Activated naive CD4-positive, alpha-beta T cell treated with anti-CD3 and anti-CD28 coated beads, Interleukin-2, amount 10 ng/mL, durations not matched to agents 7 days and 5 days (primary cell): ENCODE data around the gene PTPRT.

ENCODE experiments used
- CTCF ChIA-PET: fragments of 350-600 bp; sonication (Branson Sonifier 250); formaldehyde crosslinking; loops from one replicate; lab custom pipeline; 2021; ENCODE audit warnings: antibody characterized with exemption; lab: Charles Lee
- DNase-seq: peaks from one replicate; pipeline ENCODE4 v3.0.0-alpha.2; 2020
- H3K27ac Mint-ChIP-seq: one replicate; pipeline ENCODE4 v1.8.0; 2021; ENCODE audit warnings: mild to moderate bottlenecking, moderate library complexity, mixed read lengths
- H3K27me3 Mint-ChIP-seq: one replicate; pipeline ENCODE4 v1.8.0; 2021; ENCODE audit warnings: mild to moderate bottlenecking, mixed read lengths
- H3K36me3 Mint-ChIP-seq: one replicate; pipeline ENCODE4 v1.8.0; 2021; ENCODE audit warnings: mixed read lengths
- H3K4me1 Mint-ChIP-seq: one replicate; pipeline ENCODE4 v1.8.0; 2021; ENCODE audit warnings: mixed read lengths
- H3K4me3 Mint-ChIP-seq: one replicate; pipeline ENCODE4 v1.8.0; 2021; ENCODE audit warnings: mild to moderate bottlenecking, moderate library complexity, mixed read lengths
- H3K9me3 Mint-ChIP-seq: one replicate; pipeline ENCODE4 v1.8.0; 2021; ENCODE audit warnings: mixed read lengths

PTPRT gene

DNA sequence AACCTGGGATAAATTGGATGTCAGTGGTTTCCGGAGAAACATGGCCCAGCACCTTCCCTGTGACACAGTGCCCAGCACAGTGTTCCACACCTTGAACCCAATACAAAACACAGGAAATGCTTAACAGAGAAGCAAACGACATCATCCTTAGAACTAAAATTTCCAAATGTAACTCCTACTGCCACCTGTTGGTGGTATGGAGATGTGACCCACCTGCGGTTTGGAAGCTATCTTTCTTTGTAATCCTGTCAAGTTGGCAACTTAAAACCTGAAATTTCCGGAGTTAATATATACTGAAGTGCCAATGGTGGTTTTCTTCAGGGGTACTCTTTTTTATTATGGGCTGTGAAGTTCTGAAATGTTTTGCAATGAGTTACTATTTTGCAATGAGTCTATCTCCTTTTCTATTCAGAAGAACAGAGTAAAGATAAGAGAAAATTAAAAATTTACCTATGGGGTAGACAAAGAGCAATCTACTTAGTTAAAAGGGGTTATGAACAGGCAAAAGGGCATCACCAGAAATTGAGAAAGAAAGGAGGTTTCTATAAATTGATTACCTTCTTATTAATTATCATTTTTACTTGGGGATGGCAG, 658.8 kb downstream of the PTPRT start:
- Mint-ChIP-seq H3K4me3 (no peak overlapping the region), H3K27ac (no peak overlapping the region), H3K36me3 (no peaks in the 10 kb centered on the region), H3K9me3 (peaks cover 2% of the 10 kb centered on the region), H3K27me3 (no peaks in the 10 kb centered on the region), H3K4me1 (no peaks in the 10 kb centered on the region)
- CTCF ChIA-PET, result interaction anchor here (0.6 kb wide), 1 partner anchor 10 kb away, joined by 3 read pairs; no protein-coding TSS in a partner anchor
- DNase-seq, result no peak

DNA sequence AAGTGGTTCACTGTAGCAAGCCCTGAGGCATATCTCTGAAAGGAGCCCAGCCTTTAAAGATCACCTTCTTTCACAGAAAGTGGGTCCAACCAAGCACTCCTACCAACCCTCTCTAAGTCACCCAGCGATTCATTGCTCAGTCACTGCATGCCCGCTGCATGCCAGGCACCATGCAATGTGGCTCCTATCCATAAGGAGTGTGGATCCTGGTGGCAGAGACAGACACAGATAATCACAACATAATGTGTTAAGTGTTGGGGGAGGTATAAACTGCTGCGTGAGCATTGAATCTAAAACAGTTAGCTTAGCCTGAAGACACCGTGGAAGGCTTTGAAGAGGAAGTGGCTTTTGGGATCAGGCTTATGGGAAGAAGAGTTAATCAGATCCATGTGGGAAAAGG, 659.5 kb downstream of the PTPRT start:
- no peak for DNase-seq
- H3K4me3 Mint-ChIP-seq, result no peak overlapping the region
- no peak overlapping the region for H3K27ac Mint-ChIP-seq
- peaks cover 2% of the 10 kb centered on the region for H3K9me3 Mint-ChIP-seq
- CTCF ChIA-PET, result no interaction called here
- no peaks in the 10 kb centered on the region for H3K4me1 Mint-ChIP-seq
- no peaks in the 10 kb centered on the region for H3K27me3 Mint-ChIP-seq
- H3K36me3 Mint-ChIP-seq, result no peaks in the 10 kb centered on the region

DNA sequence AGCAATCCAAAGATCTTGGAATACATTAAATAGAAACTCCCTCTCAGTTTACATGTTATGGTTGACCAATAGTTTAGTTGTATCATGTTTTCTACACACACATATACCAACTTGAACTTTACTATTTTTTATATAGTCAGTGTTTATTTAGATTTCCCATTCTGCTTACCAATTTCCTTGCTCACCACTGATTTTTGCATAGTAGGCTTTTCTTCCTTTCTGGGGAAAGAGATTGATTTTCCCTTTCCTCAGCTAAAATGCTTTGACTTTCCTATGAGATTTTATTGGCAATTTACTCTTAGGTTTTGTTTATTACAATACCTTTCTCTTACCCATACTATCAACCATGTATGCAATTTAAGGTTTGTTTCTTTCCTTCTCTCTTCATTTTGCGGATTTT, 665.6 kb downstream of the PTPRT start:
- Mint-ChIP-seq H3K4me3 (no peak overlapping the region), H3K27ac (no peak overlapping the region), H3K36me3 (no peaks in the 10 kb centered on the region), H3K4me1 (no peaks in the 10 kb centered on the region), H3K9me3 (peaks cover 2% of the 10 kb centered on the region), H3K27me3 (no peaks in the 10 kb centered on the region)
- CTCF ChIA-PET, result no interaction called here
- DNase-seq, result no peak

DNA sequence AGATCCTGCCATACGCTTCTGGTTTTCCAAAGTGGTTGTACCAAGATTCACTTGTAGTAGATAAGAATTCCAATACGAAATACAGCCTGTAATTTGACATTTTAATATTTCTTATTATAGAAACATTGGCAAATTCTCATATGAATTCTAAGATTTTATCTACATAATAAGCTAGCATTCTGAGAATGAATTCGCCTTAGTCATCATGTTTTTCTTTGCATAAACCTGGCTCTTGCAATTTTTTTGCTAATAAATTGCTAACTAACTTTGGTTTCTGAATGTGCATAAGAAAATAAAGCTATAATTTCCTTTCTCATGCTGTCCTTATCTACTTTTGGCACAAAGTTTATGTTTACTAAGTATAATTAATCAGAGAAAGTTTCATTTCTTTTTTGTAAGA, 673.0 kb downstream of the PTPRT start:
- CTCF ChIA-PET, result interaction anchor here (0.7 kb wide), 1 partner anchor 249 kb away, joined by 3 read pairs; no protein-coding TSS in a partner anchor
- DNase-seq, result no peak
- H3K27me3 Mint-ChIP-seq, result no peaks in the 10 kb centered on the region

DNA sequence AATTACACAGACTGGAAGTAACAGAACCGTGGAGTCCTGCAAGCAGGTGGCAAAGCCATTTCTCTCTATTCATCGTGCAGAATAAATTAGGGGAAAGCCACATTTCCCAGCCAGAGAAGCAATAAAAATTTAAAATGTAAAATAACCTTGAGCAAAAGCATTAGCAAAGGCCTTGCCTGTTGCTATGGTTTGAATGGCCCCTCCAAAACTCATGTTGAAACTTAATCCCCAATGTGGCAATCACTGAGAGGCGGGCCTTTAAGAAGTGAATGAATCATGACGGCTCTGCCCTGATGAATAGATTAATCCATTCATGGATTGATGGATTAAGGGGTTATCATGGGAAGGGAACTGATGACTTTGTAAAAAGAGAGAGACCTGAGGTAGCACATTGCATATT, 679.0 kb downstream of the PTPRT start:
- no peak overlapping the region for H3K4me3 Mint-ChIP-seq
- H3K36me3 Mint-ChIP-seq, result no peaks in the 10 kb centered on the region
- H3K27me3 Mint-ChIP-seq, result no peaks in the 10 kb centered on the region
- no peak for DNase-seq
- peaks cover 1% of the 10 kb centered on the region for H3K9me3 Mint-ChIP-seq
- H3K27ac Mint-ChIP-seq, result no peak overlapping the region
- CTCF ChIA-PET, result no interaction called here
- H3K4me1 Mint-ChIP-seq, result no peaks in the 10 kb centered on the region

More for the DNA sequence above, 673.0 kb downstream of the PTPRT start:
- H3K4me3 Mint-ChIP-seq, result no peak overlapping the region
- peaks cover 1% of the 10 kb centered on the region for H3K9me3 Mint-ChIP-seq
- H3K4me1 Mint-ChIP-seq, result no peaks in the 10 kb centered on the region
- no peak overlapping the region for H3K27ac Mint-ChIP-seq
- H3K36me3 Mint-ChIP-seq, result no peaks in the 10 kb centered on the region

DNA sequence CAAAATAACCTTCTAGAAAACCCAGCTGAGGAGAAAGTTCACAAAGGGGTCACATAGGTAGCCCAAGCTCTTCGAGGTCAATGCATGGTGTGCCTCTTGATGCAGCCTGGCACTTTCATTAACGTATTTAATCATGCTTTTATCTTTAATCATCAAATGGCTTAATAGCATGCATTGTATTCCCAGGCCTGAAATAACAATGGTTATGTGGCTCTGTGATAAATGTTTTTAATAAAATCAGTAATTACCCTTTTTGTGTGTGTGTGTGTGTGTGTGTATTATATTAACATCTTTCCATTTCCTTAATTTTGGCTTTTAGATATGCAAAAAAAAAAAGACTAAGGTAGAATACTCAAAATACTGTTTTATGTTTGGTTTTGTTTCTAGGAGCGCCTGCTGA, 681.8 kb downstream of the PTPRT start:
- Mint-ChIP-seq H3K27me3 (no peaks in the 10 kb centered on the region), H3K4me1 (no peaks in the 10 kb centered on the region), H3K36me3 (no peaks in the 10 kb centered on the region), H3K9me3 (peaks cover 2% of the 10 kb centered on the region), H3K27ac (no peak overlapping the region), H3K4me3 (no peak overlapping the region)
- no peak for DNase-seq
- CTCF ChIA-PET, result no interaction called here

DNA sequence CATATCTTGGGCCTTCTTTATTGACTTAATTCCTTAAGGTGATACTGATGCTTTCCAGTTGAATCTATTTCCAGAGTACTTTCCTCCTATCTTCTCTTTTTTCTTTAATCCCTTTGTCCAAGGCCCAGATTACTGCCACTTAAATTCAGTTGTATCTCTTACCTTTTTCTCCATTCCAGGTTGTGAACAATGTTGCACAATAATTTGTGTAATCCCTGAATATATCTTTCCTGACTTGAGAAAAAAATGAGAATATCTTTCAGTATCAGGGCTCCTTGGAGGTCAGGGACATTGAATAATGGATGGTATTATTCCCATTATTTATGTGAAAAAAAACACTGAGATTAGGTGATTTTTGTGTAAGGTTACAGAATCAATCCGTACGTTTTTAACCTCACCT, 683.3 kb downstream of the PTPRT start:
- H3K27ac Mint-ChIP-seq, result no peak overlapping the region
- no peaks in the 10 kb centered on the region for H3K36me3 Mint-ChIP-seq
- CTCF ChIA-PET, result no interaction called here
- H3K4me3 Mint-ChIP-seq, result no peak overlapping the region
- no peaks in the 10 kb centered on the region for H3K4me1 Mint-ChIP-seq
- H3K9me3 Mint-ChIP-seq, result peaks cover 2% of the 10 kb centered on the region
- no peaks in the 10 kb centered on the region for H3K27me3 Mint-ChIP-seq
- no peak for DNase-seq

DNA sequence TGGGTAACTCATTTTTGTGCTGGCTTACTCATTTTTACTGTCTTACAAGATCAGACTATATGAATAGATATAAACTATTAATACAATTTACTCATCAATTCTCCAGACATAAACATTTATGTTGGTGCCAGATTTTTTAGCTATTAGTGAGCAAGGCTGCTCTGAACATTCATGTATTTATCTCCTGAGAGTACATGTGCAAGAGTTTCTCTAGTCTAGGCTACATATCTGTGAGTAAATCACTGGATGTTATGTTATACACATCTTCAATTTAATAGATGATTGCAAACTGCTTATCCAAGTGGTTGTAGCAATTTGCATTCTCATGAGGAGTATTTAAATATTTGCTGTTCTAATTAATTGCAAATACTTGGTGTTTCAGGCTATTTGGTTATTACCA, 687.1 kb downstream of the PTPRT start:
- no peak overlapping the region for H3K27ac Mint-ChIP-seq
- peaks cover 4% of the 10 kb centered on the region for H3K9me3 Mint-ChIP-seq
- CTCF ChIA-PET, result no interaction called here
- no peaks in the 10 kb centered on the region for H3K27me3 Mint-ChIP-seq
- H3K4me3 Mint-ChIP-seq, result no peak overlapping the region
- no peak for DNase-seq
- H3K4me1 Mint-ChIP-seq, result no peaks in the 10 kb centered on the region
- H3K36me3 Mint-ChIP-seq, result no peaks in the 10 kb centered on the region

DNA sequence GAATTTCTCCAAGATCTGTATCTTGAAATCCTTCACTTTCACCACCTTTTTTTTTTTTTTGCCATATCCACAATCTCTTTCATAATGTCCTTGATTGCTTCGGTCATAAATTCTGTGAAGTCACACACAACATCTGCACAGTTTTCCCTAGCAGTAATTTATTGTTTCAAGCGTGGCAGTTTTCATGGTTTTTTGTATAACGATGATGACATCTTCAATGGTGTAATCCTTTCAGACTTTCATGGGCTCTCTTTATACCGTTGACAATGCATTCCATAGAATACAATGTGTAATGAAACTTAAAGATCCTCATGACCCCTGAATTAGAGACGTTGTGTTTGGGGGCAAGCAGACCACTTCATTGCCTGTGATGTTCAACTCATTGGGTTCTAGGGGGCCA, 693.1 kb downstream of the PTPRT start:
- no peaks in the 10 kb centered on the region for H3K4me1 Mint-ChIP-seq
- H3K4me3 Mint-ChIP-seq, result no peak overlapping the region
- H3K27me3 Mint-ChIP-seq, result no peaks in the 10 kb centered on the region
- H3K36me3 Mint-ChIP-seq, result no peaks in the 10 kb centered on the region
- H3K27ac Mint-ChIP-seq, result no peak overlapping the region
- CTCF ChIA-PET, result no interaction called here
- DNase-seq, result no peak
- peaks cover 3% of the 10 kb centered on the region for H3K9me3 Mint-ChIP-seq

DNA sequence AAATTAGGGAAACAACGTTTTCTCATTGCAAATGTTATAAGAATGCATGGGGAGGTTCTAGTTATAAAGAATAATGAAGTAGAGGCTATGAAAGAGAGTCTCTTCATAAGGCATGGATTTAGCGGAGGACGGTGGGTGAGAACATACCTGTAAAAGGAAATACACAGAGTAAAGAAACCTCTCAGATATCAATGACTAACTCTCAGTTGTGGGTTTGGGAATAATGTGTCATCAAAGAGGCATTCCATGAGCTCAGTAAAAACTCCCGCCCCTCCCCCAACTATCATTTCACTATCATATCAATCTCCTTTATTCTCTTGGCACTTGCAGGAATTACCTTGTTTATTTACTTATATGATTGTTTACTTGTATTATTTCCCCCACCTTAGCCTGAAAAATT, 695.4 kb downstream of the PTPRT start:
- CTCF ChIA-PET, result no interaction called here
- no peaks in the 10 kb centered on the region for H3K4me1 Mint-ChIP-seq
- DNase-seq, result no peak

DNA sequence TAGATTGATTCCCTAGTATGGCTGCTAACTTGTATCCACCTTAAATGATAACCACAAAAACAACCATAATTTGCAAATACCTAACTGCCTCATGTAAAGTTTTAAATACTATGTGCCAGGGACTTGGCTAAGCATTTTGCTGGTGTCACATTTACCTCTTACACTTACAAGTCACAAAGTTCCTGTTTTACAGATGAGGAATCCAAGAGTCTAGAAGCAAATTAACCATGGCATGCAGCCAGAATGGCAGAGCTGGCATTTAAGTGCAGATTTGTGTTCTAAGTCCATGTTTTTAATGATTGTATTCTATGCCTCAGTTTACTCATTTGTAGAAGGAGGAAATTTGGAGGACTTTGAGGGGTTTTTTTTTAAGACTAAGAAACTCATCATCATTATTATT, 696.7 kb downstream of the PTPRT start:
- Mint-ChIP-seq H3K27me3 (no peaks in the 10 kb centered on the region), H3K4me3 (no peak overlapping the region), H3K4me1 (no peaks in the 10 kb centered on the region), H3K36me3 (no peaks in the 10 kb centered on the region), H3K9me3 (no peaks in the 10 kb centered on the region), H3K27ac (no peak overlapping the region)
- DNase-seq, result no peak
- CTCF ChIA-PET, result no interaction called here

More for the DNA sequence above, 695.4 kb downstream of the PTPRT start:
- Mint-ChIP-seq H3K36me3 (no peaks in the 10 kb centered on the region), H3K4me3 (no peak overlapping the region), H3K27me3 (no peaks in the 10 kb centered on the region), H3K27ac (no peak overlapping the region), H3K9me3 (peaks cover 3% of the 10 kb centered on the region)

DNA sequence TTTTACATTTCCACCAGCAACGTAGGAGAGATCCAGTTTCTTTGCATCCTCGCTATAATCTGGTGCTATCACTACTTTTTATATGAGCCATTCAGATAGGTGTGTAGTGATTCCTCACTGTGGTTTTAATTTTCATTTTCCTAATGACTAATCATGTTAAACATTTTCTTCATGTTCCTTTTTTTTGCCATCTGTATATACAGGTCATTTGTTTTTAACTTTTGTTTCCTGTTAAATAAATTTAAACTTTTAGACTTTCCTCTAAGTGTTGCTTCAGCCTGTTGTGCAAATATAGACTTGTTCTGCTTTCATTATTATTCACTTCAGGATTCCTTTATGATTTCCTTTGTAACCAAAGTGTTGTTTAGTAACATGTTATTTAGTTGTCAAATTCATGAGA, 697.4 kb downstream of the PTPRT start:
- no peaks in the 10 kb centered on the region for H3K27me3 Mint-ChIP-seq
- no peak overlapping the region for H3K4me3 Mint-ChIP-seq
- H3K27ac Mint-ChIP-seq, result no peak overlapping the region
- no peaks in the 10 kb centered on the region for H3K36me3 Mint-ChIP-seq
- H3K4me1 Mint-ChIP-seq, result no peaks in the 10 kb centered on the region
- CTCF ChIA-PET, result no interaction called here
- DNase-seq, result no peak
- H3K9me3 Mint-ChIP-seq, result no peaks in the 10 kb centered on the region

DNA sequence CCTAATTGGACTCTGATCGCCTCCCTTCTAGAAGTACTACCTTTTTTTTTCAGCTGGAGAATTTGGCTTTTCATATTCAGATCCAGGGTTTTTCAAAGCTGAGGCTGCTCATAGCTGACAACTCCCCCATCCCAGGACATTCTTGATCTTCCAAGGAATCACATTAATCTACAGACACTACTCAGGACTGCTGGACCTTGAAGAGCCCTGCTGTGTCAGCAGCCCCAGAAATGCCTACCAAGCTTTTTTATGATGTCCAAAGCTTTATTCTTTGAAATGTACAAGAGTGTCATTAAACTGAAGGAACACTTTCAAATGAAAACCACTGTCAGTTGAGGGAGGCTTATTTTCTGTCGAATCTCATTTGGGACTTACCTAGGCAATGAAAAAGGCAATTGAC, 704.1 kb downstream of the PTPRT start:
- no peaks in the 10 kb centered on the region for H3K27me3 Mint-ChIP-seq
- H3K36me3 Mint-ChIP-seq, result no peaks in the 10 kb centered on the region
- H3K9me3 Mint-ChIP-seq, result peaks cover under 1% of the 10 kb centered on the region
- CTCF ChIA-PET, result no interaction called here
- H3K27ac Mint-ChIP-seq, result no peak overlapping the region
- no peak overlapping the region for H3K4me3 Mint-ChIP-seq
- no peak for DNase-seq
- no peaks in the 10 kb centered on the region for H3K4me1 Mint-ChIP-seq

DNA sequence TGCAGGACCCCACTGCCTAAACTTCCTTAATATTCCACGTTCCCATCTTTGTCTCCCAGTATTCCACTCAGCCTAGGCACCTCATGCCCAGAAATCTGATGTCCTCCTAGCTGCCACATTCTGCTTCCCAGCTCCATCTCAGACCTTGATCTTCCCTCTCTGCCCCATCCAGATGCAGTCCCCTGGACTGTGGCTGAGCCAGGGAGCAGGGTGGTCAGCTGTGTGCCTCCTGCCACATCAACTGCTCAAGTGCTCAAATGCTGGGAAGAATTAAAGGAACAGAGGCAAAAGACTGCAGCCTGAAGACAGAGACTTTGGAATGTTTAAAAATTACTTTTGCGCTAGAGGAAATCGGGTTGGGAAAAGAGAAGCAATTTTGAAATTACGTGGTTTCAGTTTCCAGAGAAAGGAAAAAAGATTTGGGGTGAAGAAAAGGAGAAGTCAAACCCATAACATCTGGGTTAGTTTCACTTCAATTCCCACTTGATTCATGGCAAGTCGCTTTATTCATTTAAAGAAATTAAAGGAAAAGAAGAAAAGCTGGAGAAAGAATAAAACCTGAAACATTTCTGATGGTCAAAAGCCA, 704.8 kb downstream of the PTPRT start:
- H3K4me3 Mint-ChIP-seq, result no peak overlapping the region
- no peaks in the 10 kb centered on the region for H3K4me1 Mint-ChIP-seq
- H3K36me3 Mint-ChIP-seq, result no peaks in the 10 kb centered on the region
- DNase-seq, result no peak
- peaks cover 4% of the 10 kb centered on the region for H3K9me3 Mint-ChIP-seq
- no peaks in the 10 kb centered on the region for H3K27me3 Mint-ChIP-seq
- no peak overlapping the region for H3K27ac Mint-ChIP-seq
- CTCF ChIA-PET, result no interaction called here

DNA sequence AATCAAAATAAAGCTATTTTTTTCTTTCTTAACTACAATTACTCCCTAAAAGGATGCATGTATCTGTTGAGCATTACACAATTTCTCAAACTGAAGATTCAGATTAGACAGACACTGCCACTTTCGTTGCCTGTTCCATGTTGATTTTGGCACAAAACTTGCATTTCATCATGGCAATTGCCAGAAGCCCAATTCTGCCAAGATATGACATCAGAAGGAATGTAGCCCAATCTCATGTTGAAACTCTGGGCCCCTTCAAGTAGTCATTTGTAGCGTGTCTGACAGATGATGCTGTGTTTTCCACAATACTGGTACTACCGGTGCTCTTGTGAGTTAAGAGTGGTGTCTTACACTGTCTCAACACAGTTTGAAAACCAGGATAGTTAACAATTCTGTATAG, 705.4 kb downstream of the PTPRT start:
- peaks cover 4% of the 10 kb centered on the region for H3K9me3 Mint-ChIP-seq
- CTCF ChIA-PET, result no interaction called here
- no peaks in the 10 kb centered on the region for H3K4me1 Mint-ChIP-seq
- DNase-seq, result no peak
- H3K27ac Mint-ChIP-seq, result no peak overlapping the region
- H3K27me3 Mint-ChIP-seq, result no peaks in the 10 kb centered on the region
- no peaks in the 10 kb centered on the region for H3K36me3 Mint-ChIP-seq
- no peak overlapping the region for H3K4me3 Mint-ChIP-seq
